HG03045 (cell line): ENCODE results near the gene SBK2.
"Not testable (repeated sequence)": the region's sequence is repeated elsewhere in the genome, so short reads cannot be mapped to it uniquely, and the experiment has no call there.

Experiments
- ATAC-seq: cut with Tn5 transposase; IDR thresholded peaks from one replicate; pipeline ENCODE4 v1.9.1; 2021; ENCODE audit warnings: mild to moderate bottlenecking, moderate library complexity; ENCODE audit not compliant: unreplicated experiment

The SBK2 gene, protein sequence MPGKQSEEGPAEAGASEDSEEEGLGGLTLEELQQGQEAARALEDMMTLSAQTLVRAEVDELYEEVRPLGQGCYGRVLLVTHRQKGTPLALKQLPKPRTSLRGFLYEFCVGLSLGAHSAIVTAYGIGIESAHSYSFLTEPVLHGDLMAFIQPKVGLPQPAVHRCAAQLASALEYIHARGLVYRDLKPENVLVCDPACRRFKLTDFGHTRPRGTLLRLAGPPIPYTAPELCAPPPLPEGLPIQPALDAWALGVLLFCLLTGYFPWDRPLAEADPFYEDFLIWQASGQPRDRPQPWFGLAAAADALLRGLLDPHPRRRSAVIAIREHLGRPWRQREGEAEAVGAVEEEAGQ

DNA sequence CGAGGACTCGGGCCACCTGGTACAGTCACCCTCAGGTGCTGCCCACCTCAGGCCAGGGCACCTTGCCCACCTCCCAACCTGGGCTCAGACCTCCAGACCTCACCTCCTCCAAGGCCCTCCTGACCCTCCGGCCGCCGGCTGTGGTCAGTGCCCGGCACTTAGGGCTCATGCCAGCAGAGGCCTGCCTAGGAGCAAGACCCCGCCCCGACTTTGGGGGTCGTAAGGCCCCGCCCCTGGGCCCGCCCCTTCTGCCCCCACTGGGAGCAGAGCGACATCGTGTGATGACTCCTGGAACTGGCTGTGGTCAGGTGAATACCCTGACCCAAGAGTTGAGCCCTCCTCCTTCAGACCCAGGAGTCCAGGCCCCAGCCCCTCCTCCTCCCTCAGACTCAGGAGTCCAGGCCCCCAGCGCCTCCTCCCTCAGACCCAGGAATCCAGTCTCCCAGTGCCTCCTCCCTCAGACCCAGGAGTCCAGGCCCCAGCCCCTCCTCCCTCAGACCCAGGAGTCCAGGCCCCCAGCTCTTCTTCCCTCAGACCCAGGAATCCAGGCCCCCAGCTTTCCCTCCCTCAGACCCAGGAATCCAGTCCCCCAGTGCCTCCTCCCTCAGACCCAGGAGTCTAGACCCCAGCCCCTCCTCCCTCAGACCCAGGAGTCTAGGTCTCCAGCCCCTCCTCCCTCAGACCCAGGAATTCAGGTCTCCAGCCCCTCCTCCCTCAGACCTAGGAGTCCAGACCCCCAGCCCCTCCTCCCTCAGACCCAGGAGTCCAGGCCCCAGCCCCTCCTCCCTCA, at the start of gene SBK2:
TSS of gene SBK2 (minus strand) at position 183 of the 790 bp plus-strand sequence. CDS start 839 bp downstream, outside the sequence.
- no peak for ATAC-seq

DNA sequence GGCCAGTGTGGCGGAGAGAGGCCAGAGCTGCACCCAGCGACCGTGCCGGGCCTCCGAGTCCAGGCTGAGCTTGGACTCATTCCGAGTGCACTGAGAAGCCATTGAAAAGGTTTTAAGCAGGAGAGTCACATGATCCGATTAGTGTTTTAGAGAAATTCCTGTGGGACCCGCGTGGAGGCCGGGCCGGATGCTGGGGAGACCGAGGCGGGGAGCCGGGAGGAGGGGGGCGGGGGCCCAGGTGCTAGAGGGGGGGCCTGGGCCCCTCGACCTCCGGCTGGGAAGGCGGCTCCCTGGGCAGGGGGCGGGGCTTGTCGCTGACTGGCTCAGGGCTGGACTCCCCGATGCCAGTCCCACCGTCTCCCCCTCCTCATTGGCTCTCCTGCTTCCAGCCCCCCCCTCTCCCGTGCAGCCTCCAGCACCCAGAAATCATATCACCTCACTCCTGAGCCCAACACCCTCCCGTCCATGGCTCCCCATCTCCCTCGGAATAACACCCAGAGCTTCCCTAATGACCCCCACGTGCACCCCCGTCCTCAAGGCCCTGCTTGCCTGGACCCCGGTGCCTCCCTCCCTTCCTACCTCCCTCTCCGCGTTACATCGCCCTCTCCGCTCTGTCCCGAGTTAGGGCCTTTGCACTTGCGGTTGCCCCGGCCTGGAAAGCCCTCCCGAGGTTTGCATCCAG, 48.9 kb upstream of the SBK2 start:
- no peak for ATAC-seq

DNA sequence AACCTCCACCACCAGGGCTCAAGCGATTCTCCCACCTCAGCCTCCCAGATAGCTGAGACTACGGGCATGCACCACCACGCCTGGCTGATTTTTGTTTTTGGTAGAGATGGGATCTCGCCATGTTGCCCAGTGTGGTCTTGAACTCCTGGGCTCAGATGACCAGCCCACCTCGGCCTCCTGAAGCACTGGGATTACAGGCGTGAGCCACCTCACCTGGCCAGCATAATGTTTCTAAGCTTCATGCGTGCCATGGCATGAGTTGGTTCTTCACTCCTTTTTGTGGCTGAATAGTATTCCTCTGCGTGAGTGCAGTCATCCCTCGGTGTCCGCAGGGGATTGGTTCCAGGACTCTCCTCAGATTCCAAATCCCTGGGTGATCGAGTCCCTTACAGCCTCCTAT, 47.9 kb upstream of the SBK2 start:
- ATAC-seq: no peak

DNA sequence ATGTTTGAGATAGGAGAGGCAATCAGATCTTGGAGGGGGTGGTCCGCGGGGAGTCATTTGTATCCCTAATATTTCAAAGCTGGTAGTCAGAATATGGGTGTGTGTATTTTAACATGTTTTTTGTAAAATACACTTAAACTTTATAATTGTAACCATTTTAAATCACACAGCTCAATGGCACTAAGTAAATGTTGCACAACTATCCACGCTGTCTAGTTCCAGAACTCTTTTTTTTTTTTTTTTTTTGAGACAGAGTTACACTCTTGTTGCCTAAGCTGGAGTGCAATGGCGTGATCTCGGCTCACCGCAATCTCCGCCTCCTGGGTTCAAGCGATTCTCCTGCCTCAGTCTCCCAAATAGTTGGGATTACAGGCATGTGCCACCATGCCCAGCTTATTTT, 47.0 kb upstream of the SBK2 start:
- ATAC-seq: not testable (repeated sequence)

DNA sequence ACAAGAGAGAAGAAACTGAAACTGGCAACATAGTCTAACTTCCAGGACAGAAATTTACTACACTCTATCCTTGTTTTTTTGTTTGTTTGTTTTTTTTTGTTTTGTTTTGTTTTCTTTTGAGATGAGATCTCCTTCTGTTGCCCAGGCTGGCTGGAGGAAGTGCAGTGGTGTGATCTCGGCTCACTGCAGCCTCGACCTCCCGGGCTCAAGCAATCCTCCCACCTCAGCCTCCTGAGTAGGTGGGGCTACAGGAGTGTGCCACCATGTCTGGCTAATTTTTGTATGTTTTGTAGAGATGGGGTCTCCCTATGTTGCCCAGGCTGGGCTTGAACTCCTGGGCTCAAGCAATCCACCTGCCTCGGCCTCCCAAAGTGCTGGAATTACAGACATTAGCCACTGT, 45.4 kb upstream of the SBK2 start:
- ATAC-seq: not testable (repeated sequence)

DNA sequence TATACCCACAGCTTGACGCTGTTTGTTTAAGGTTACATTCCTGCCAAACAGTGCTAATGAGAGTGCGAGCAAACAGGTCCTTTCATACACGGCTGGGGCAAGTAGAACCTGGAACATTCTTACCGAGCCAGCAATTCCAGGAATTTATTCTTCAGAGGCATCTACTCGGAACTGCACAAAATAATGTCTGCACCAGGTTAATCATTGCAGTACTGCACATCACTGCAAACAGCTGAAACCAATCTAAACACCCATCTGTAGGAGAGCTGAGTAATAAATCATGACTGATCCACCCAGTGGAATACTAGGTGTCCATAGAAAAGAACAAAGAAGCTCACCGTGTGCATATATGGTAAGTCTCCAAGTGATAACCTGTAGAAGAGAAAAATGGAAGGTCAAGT, 44.9 kb upstream of the SBK2 start:
- ATAC-seq: no peak

DNA sequence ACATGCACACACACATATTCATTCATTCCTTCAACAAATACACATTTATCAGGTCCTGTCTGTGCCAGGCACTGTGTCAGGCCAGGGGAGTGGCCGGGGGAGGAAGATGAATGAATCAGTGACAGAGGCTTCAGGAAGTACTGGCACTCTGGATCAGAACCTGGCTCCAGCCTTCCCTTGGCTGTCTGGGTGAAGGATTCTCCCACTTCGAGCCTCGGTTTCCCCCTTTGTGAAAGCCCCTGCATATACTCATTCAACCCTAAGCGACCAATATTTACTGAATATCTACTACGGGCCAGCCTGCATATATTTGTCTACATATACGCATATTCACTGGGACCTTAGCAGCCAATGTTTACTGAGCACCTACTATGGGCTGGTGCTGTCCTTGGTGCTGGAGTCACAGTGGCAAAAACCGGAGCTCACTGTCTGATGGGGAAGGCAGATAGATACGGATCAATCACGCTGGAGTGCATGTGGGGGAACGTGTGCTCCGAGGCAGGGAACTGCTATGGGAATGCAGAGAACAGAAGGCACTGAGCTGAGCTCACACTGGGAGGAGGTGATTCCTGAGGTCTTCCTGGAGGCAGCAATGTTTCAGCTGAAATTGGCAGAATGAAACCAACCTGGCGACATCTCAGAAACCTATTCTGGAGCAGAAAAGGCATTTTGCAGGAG, 44.4 kb upstream of the SBK2 start:
- ATAC-seq: no peak

DNA sequence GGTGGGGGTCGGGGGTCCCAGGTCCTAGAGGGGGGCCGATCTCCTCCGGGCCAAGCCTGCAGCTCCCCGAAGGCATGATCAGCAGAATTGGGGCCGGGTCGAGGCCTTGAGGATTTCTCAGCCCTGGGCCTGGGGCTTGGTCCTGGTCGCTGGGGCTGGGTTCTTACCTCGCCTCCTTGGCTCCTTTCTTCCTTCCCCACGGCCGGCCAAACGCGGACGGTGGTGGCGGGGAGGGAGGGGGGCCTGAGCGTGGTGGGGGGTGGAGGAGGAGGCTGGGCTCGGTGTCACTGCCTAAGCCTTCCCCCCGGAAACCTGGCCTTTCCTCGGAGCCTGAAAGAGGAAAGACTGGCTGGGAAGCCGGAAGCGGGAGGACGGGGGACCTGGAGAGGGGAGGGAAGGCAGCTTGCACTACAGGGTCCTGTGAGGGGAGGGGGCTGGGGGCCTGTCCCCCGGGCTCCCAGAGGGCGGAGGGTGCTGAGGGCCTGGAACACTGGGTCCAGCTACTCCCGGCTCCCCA, 43.8 kb upstream of the SBK2 start, which contains the start of gene ZNF579:
TSS of gene ZNF579 (minus strand) at position 221 of the 517 bp plus-strand sequence. CDS start 1,209 bp downstream, outside the sequence.
- ATAC-seq: peak; percentile 37

DNA sequence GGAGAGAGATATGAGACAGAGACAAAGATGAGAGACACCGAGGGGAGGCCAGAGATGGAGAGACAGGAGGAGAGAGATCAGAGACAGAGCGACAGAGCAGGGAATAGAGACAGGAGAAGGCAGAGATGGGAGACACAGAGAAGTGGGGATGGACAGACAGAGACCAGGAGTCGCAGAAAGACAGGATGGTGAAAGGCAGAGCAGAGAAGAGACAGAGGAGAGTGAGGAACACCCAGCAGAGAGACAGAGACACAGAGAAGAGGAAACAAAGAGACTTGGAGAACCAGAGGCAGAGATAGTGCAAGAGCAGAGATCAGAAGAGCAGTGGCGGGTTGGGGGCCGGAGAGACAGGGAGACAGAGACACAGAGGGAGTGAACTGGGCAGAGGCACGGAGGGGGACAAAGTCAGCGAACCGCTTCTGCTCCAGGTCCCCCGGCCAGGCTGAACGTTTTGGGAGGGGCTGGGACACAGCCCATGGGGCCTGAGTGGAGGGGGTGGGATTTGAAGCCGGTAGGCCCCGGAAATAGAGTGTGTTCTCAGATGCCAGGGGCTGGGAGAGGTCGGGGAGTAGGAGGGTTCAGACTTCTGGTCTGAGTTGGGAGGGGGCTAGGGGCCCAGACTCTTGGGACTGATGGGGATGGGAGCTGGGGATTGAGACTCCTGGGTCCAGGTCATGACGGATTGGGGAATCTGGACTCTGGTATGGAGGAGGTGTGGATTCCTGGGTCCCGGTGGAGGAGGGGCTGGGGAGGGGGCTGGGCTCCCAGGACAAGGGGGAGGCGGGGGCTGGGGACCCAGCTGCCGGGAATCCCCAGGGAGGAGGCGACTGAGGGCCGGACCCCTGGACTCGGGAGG, 43.1 kb upstream of the SBK2 start:
- ATAC-seq: peak; percentile 25

DNA sequence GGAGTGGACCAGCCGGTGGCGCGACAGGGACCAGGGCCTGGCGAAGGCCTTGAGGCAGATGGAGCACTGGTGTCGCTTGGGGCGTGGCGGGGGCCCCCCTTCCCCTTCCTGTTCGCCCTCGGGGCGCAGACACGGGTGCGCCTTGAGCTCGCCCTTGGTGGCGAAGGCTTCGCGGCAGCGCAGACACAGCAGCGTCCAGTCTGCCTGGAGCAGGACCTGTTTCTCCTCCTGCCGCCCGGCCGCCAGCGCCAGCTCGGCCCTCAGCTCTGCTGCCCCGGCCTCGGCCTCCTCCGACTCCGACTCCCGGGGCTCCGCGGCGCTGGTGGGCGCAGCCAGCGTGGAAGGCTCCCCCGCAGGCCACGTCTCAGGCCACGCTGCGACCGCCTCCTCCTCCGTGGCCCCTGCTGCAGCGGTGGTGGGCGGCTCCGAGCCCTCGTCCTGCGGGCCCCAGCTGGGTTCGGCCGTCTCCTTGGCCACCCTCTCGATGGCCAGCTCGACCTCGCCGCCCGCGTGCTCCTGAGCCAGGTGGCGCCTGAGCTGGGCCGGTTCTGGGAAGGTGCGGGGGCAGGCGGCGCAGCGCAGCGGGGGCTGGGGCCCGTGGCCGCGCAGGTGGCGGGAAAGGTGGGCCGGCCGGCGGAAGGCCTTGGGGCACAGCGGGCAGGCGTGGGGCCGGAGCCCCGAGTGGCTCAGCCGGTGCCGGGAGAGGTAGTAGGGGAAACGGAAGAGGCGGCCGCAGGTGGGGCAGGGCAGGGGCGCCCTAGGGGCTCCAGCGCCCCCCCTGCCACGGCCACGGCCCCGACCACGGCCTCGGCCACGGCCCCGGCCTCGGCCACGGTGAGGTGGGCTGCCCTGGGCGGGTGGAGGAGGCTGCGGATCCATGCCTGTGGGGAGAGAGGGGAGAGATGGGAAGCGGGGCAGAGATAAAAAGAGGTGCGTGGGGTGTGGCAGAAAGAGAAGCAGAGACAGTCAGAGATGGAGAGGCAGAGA, 42.1 kb upstream of the SBK2 start:
- no peak for ATAC-seq

DNA sequence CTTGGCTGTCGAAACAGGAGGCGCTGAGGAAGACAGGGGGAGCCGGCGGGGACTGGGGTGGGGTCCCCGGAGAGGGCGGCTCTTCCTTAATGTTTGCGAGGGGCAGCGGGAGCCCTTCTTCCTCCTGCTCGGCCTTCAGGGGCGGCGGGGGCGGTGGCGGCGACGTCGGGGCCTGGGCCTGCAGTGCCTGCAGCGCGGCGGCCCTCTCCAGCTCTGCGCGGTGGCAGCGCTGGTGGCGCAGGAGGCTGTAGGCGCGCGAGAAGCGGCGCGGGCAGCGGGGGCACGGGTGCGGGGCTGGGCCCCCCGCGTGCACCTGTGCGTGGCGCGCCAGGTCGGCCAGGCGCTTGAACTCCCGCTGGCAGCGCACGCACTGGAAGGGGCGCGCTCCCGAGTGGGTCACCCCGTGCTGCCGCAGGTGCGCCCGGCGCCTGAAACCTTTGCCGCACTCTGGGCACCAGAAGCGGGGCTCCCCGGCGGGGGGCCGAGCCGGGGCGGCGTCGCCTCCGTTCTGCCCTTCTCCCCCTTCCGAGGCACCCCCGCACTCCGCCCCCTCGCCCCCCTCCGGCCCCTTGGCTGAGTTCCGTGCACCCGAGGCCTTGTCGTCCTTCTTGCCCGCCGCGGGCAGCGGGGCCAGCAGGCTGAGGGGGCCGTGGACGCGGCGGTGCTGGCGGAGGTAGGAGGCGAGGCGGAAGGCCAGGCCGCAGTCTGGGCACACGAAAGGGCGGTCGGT, 41.3 kb upstream of the SBK2 start:
- no peak for ATAC-seq

DNA sequence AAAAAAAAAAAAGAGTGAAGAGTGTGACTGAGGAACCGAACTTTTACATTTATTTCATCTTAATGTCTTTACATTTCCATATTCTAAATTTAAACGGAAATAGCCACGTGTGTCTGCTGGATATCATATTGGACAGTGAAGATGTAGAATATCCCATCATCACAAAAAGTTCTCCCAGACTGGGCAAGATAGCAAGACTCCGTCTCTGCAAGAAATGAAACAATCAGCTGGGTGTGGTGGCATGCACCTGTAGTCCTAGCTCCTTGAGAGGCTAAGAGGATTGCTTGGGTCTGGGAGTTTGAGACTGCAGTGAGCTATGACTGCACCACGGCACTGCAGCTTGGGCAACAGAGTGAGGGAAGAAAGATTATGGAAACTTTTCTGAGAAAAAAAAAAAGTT, 39.8 kb upstream of the SBK2 start:
- ATAC-seq: no peak

DNA sequence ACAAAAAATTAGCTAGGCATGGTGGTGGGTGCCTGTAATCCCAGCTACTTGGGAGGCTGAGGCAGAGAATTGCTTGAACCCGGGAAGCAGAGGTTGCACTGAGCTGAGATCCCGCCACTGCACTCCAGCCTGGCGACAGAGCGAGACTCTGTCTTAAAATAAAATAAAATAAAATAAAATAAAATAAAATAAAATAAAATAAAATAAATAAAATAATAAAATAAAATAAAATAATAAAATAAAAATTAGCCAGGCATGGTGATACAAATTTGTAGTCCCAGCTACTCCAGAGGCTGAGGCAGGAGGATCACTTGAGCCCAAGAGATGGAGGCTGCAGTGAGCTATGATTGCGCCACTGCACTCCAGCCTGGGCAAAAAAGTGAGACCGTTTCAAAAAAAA, 37.0 kb upstream of the SBK2 start:
- not testable (repeated sequence) for ATAC-seq

DNA sequence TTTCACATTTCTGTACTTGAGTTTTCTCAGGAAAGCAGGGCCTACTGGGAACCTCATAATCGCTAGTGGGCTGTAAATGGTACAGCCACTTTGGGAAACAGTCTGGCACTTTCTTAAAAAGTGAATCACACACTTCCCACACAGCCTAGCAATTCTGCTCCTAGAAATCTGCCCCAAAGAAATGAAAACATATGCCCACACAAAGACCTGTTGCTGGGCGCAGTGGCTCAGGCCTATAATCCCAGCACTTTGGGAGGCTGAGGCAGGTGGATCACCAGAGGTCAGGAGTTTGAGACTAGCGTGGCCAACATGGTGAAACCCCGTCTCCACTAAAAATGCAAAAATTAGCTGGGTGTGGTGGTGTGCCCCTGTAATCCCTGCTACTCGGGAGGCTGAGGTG, 32.5 kb upstream of the SBK2 start:
- not testable (repeated sequence) for ATAC-seq

DNA sequence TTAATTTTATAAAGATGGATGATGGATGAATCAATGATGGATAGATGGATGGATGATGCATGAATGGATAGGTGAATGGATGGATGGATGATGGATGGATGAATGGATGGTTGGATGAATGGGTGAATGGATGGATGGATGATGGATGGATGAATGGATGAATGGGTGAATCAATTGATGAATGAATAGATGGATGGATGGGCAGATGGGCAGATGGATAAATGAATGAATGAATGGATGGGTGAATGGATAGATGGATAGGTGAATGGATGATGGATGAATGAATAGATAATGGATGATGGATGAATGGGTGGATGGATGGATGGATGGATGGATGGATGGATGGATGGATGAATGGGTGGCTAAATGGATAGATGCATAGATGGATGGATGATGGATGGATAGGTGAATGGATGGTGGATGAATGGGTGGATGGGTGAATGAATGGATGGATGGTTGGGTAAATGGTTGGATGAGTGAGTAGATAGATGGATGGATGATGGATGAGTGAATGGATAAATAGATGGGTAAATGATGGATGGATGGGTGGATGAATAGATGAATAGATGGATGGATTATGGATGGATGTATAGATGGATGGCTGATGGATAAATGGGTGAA, 30.9 kb upstream of the SBK2 start:
- no peak for ATAC-seq

DNA sequence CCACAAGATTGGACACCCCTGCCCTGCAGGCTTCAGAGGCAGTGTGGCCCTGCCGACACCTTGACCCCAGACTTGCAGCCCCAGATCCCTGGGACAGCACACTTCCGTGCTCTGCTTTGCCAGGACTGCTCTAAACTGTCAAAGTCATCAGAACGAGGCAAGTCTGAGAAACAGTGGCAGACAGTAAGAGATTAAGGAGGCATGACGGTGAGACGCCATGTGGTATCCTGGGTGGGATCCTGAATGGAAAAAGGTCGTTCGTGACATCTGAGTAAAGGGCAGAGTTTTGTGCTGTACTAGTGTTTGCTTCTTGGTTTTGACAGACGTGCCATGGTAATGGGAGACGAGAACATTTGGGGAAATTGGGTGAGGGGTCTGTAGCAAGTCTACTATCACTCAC, 29.9 kb upstream of the SBK2 start:
- no peak for ATAC-seq

DNA sequence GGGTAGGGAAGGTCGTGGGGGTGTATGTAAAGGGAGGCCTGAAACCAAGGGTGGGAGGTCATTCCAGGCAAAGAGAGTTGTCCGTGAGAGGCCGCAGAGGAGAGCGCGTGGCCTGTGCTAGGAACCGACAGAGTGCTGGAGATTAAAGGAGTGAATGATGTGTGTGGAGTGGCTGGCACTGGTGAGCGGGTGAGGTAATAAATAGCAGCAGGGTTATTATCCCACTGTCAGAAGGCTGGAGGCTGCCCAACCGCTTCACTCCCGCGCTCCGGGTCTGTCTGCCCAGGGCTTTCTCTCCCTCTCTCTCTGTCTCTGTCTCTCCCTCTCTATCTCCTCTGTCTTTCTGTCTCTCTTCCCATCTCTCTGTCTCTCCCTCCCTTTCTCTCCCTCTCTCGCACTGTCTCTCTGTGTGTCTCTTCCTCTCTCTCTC, 26.3 kb upstream of the SBK2 start:
- no peak for ATAC-seq
